HepG2 (cell line): ENCODE measurements around the gene CA9. TPM values are rescaled to one million over a fixed set of nuclear protein-coding genes. Genes with fewer than 3 reads are reported as not detected.

Source experiments
- AHDC1 ChIP-seq: sonication (generic); formaldehyde crosslinking; IDR thresholded peaks from 2 replicates; pipeline ENCODE4 v1.5.1; 2020; ENCODE audit warnings: mild to moderate bottlenecking, missing genetic modification reagents, borderline replicate concordance
- ATAD3A ChIP-seq: sonication (generic); formaldehyde crosslinking; IDR thresholded peaks from 2 replicates; pipeline ENCODE4 v1.4.0; 2020; ENCODE audit warnings: missing genetic modification reagents
- BCL6 ChIP-seq: IDR thresholded peaks from 2 replicates; pipeline ENCODE4 v1.6.1; 2016; ENCODE audit warnings: missing genetic modification reagents, missing compliant biosample characterization
- BCLAF1 ChIP-seq: fragments of 450-650 bp; IDR thresholded peaks from 2 replicates; pipeline ENCODE4 v1.6.1; 2017; ENCODE audit warnings: mild to moderate bottlenecking
- GPBP1L1 ChIP-seq: sonication (generic); formaldehyde crosslinking; IDR thresholded peaks from 2 replicates; pipeline ENCODE4 v1.5.0; 2020; ENCODE audit warnings: mild to moderate bottlenecking, missing genetic modification reagents
- GZF1 ChIP-seq: sonication (generic); formaldehyde crosslinking; IDR thresholded peaks from 2 replicates; pipeline ENCODE4 v1.5.1; 2020; ENCODE audit warnings: mild to moderate bottlenecking, missing genetic modification reagents
- HOXD1 ChIP-seq: sonication (generic); formaldehyde crosslinking; IDR thresholded peaks from 2 replicates; pipeline ENCODE4 v1.5.0; 2020; ENCODE audit warnings: missing genetic modification reagents
- ISL2 ChIP-seq: sonication (generic); formaldehyde crosslinking; IDR thresholded peaks from 2 replicates; pipeline ENCODE4 v1.5.0; 2020; ENCODE audit warnings: missing genetic modification reagents
- MAX ChIP-seq: IDR thresholded peaks from 2 replicates; pipeline ENCODE4 v1.6.1; 2012; ENCODE audit warnings: inconsistent platforms
- TCF7 ChIP-seq: sonication (generic); IDR thresholded peaks from 2 replicates; pipeline ENCODE4 v1.6.1; 2016; ENCODE audit warnings: antibody characterized with exemption, low read depth
- ZFP62 ChIP-seq: sonication (generic); formaldehyde crosslinking; IDR thresholded peaks from 2 replicates; pipeline ENCODE4 v1.4.0; 2020; ENCODE audit warnings: missing genetic modification reagents
- ZNF121 ChIP-seq: sonication (generic); formaldehyde crosslinking; IDR thresholded peaks from 2 replicates; pipeline ENCODE4 v1.5.0; 2020; ENCODE audit warnings: mild to moderate bottlenecking, missing genetic modification reagents
- ZNF326 ChIP-seq: sonication (generic); formaldehyde crosslinking; IDR thresholded peaks from 2 replicates; pipeline ENCODE4 v1.4.0; 2020; ENCODE audit warnings: missing genetic modification reagents, borderline replicate concordance
- ZNF414 ChIP-seq: sonication (generic); formaldehyde crosslinking; IDR thresholded peaks from 2 replicates; pipeline ENCODE4 v1.5.0; 2020; ENCODE audit warnings: missing genetic modification reagents
- ZNF569 ChIP-seq: sonication (generic); formaldehyde crosslinking; IDR thresholded peaks from 2 replicates; pipeline ENCODE4 v1.5.0; 2020; ENCODE audit warnings: mild to moderate bottlenecking, missing genetic modification reagents, moderate library complexity, borderline replicate concordance
- ZNF674 ChIP-seq: sonication (generic); formaldehyde crosslinking; IDR thresholded peaks from 2 replicates; pipeline ENCODE4 v1.5.0; 2020; ENCODE audit warnings: low read depth, mild to moderate bottlenecking, missing genetic modification reagents
- ZNF878 ChIP-seq: sonication (generic); formaldehyde crosslinking; IDR thresholded peaks from 2 replicates; pipeline ENCODE4 v1.8.1; 2023; ENCODE audit warnings: mild to moderate bottlenecking, missing genetic modification reagents, moderate library complexity
- polyA plus RNA-seq, 8 experiments: library from polyadenylated mRNA; depleted of rRNA in 3 of 8; stranded (reverse) in 7 of 8; unstranded in 1 of 8; fragments of >200 nt; fragmentation: Illumina TruSeq in 4 of 8; extraction: Trizol in 4 of 8; gene quantifications; 2 replicates each; pipeline versions ENCODE4 v1.2.1 to v1.2.3, GENCODE V29; 2011 to 2016; ENCODE audit warnings: low read depth in 4 of 8, missing spikeins in 1 of 8, mixed read lengths in 1 of 8; ENCODE audit not compliant: insufficient read depth in 1 of 8
- total RNA-seq, 5 experiments: library from RNA; depleted of rRNA; stranded (reverse); fragments of >200 nt; fragmentation: Illumina TruSeq; extraction: Trizol; gene quantifications; 2 replicates each; pipeline ENCODE4 v1.2.3, GENCODE V29; 2016; ENCODE audit warnings: low read depth in 1 of 5

Gene CA9
- total and polyA plus RNA-seq, 2 of the 13 experiments (the other 11 are each of a cell fraction or from before 2014, with no cell fraction given), result 0.13 to 152 TPM

GRCh38 chr9:35664531-35665470, 8.9 kb upstream of the CA9 start, which contains the start of gene ARHGEF39 (continued):
- no peak for TF ChIP-seq GPBP1L1 (CRISPR knock-in tag)
- TF ChIP-seq AHDC1 (CRISPR knock-in tag), result no peak
- no peak for TF ChIP-seq TCF7
- TF ChIP-seq ATAD3A (CRISPR knock-in tag), result no peak
- no peak for TF ChIP-seq ZNF569
- TF ChIP-seq BCL6, result 0 out of 2 replicates have a peak, but pooled peaks have one; percentile 21
- peak; percentile 86; the same call in 1 of the 2 replicates for TF ChIP-seq ZNF414 (CRISPR knock-in tag)
- peak; percentile 95 for TF ChIP-seq MAX
- 0 out of 2 replicates have a peak, but pooled peaks have one; percentile 25 for TF ChIP-seq ZNF121
- no peak for TF ChIP-seq ZFP62 (CRISPR knock-in tag)
- no peak for TF ChIP-seq BCLAF1
- no peak for TF ChIP-seq ZNF326 (CRISPR knock-in tag)
- no peak; the same call in 1 of the 2 replicates for TF ChIP-seq HOXD1 (CRISPR knock-in tag)
- TF ChIP-seq ZNF878 (CRISPR knock-in tag), result peak; percentile 97
- TF ChIP-seq ISL2, result peak; percentile 64
- TF ChIP-seq GZF1 (CRISPR knock-in tag), result peak; percentile 76
- TF ChIP-seq ZNF674, result no peak
